Uterus (tissue), 2 donors: Measurements from ENCODE around the gene LTBP1.

Source experiments
- POLR2A ChIP-seq, 2 donors: fragments of 450-650 bp; IDR thresholded peaks; one replicate each; pipeline ENCODE4 v1.6.1; 2016; ENCODE audit warnings: antibody characterized with exemption in 2 of 2, mild to moderate bottlenecking in 1 of 2, moderate library complexity in 1 of 2
- TF ChIP-seq, protein P1 (sequence below), 4 experiments: fragments of 200-600 bp in 2 of 4; fragments of 450-650 bp in 2 of 4; sonication (generic) in 2 of 4; IDR thresholded peaks; one replicate each; pipeline ENCODE4 v1.5.1; 2016 to 2019; ENCODE audit warnings: antibody characterized with exemption in 4 of 4, mild to moderate bottlenecking in 2 of 4, moderate library complexity in 1 of 4

- TF ChIP-seq, protein P1, sequence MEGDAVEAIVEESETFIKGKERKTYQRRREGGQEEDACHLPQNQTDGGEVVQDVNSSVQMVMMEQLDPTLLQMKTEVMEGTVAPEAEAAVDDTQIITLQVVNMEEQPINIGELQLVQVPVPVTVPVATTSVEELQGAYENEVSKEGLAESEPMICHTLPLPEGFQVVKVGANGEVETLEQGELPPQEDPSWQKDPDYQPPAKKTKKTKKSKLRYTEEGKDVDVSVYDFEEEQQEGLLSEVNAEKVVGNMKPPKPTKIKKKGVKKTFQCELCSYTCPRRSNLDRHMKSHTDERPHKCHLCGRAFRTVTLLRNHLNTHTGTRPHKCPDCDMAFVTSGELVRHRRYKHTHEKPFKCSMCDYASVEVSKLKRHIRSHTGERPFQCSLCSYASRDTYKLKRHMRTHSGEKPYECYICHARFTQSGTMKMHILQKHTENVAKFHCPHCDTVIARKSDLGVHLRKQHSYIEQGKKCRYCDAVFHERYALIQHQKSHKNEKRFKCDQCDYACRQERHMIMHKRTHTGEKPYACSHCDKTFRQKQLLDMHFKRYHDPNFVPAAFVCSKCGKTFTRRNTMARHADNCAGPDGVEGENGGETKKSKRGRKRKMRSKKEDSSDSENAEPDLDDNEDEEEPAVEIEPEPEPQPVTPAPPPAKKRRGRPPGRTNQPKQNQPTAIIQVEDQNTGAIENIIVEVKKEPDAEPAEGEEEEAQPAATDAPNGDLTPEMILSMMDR (IDR thresholded peaks at IDR 0.05), result no peak
- no peak for TF ChIP-seq POLR2A (IDR thresholded peaks at IDR 0.05)
Observed at GRCh38 chr2:33433279-33434235, 486.8 kb downstream of the LTBP1 start.
